ENCODE measurements around the gene ANKRD13D.

GRCh38 chr11:67311556-67312082 lies 22.5 kb downstream of the ANKRD13D start:
- no peak for TF ChIP-seq EZH2 (IDR thresholded peaks at IDR 0.05; ENCODE audit: low read depth)
- no peak; the same call in 1 of the 2 replicates for TF ChIP-seq CTCF (conservative IDR thresholded peaks at IDR 0.05)

Measured in PC-9 (cell line).